ENCODE measurements around the gene SIDT1.
"Not testable (repeated sequence)": the region's sequence is repeated elsewhere in the genome, so short reads cannot be mapped to it uniquely, and the experiment has no call there.

SIDT1 gene

GRCh38 chr3:113634782-113635474 is 102.6 kb downstream of the SIDT1 start:
- no peak for DNase-seq (ENCODE audit: low read depth in 2 of 2)

- DNase-seq (ENCODE audit: low read depth in 2 of 2) = not testable (repeated sequence)
These were observed 103.7 kb downstream of the SIDT1 start for GRCh38 chr3:113636034-113636433.

- DNase-seq (ENCODE audit: low read depth in 2 of 2) = no peak
These were observed 105.4 kb downstream of the SIDT1 start for GRCh38 chr3:113637756-113638155.

GRCh38 chr3:113638910-113639309 is 106.6 kb downstream of the SIDT1 start:
- no peak for DNase-seq (ENCODE audit: low read depth in 2 of 2)

- no peak for DNase-seq (ENCODE audit: low read depth in 2 of 2)
These were observed 111.2 kb downstream of the SIDT1 start for GRCh38 chr3:113643583-113643982.

- DNase-seq (ENCODE audit: low read depth in 2 of 2) = no peak
These were observed 116.2 kb downstream of the SIDT1 start for GRCh38 chr3:113648524-113648923.

- DNase-seq (ENCODE audit: low read depth in 2 of 2) = no peak
These were observed 117.0 kb downstream of the SIDT1 start for GRCh38 chr3:113649174-113649845.

GRCh38 chr3:113654310-113654709 is 122.0 kb downstream of the SIDT1 start:
- no peak for DNase-seq (ENCODE audit: low read depth in 2 of 2)

GRCh38 chr3:113654851-113655250 is 122.5 kb downstream of the SIDT1 start:
- DNase-seq (ENCODE audit: low read depth in 2 of 2) = no peak

GRCh38 chr3:113658107-113658506 is 125.8 kb downstream of the SIDT1 start:
- DNase-seq (ENCODE audit: low read depth in 2 of 2) = no peak

- DNase-seq (ENCODE audit: low read depth in 2 of 2) = no peak
These were observed 126.8 kb downstream of the SIDT1 start for GRCh38 chr3:113659101-113659541.

GRCh38 chr3:113659996-113660395 is 127.6 kb downstream of the SIDT1 start:
- no peak for DNase-seq (ENCODE audit: low read depth in 2 of 2)

- DNase-seq (ENCODE audit: low read depth in 2 of 2) = no peak
These were observed 128.1 kb downstream of the SIDT1 start for GRCh38 chr3:113660458-113660857.

- no peak for DNase-seq (ENCODE audit: low read depth in 2 of 2)
These were observed 128.5 kb downstream of the SIDT1 start for GRCh38 chr3:113660896-113661295.

- DNase-seq (ENCODE audit: low read depth in 2 of 2) = no peak
These were observed 130.5 kb downstream of the SIDT1 start for GRCh38 chr3:113662824-113663223.

- DNase-seq (ENCODE audit: low read depth in 2 of 2) = no peak
These were observed 131.0 kb downstream of the SIDT1 start for GRCh38 chr3:113663324-113663750.

GRCh38 chr3:113663761-113664160 is 131.4 kb downstream of the SIDT1 start:
- no peak for DNase-seq (ENCODE audit: low read depth in 2 of 2)

- DNase-seq (ENCODE audit: low read depth in 2 of 2) = no peak
These were observed 132.3 kb downstream of the SIDT1 start for GRCh38 chr3:113664523-113665094.

- DNase-seq (ENCODE audit: low read depth in 2 of 2) = no peak
These were observed 135.7 kb downstream of the SIDT1 start for GRCh38 chr3:113668015-113668414.

- no peak for DNase-seq (ENCODE audit: low read depth in 2 of 2)
These were observed 141.2 kb downstream of the SIDT1 start for GRCh38 chr3:113673593-113673992.

- no peak for DNase-seq (ENCODE audit: low read depth in 2 of 2)
These were observed 143.9 kb downstream of the SIDT1 start for GRCh38 chr3:113676261-113676660.

GRCh38 chr3:113677737-113678136 is 145.4 kb downstream of the SIDT1 start:
- no peak for DNase-seq (ENCODE audit: low read depth in 2 of 2)

- DNase-seq (ENCODE audit: low read depth in 2 of 2) = no peak
These were observed 146.4 kb downstream of the SIDT1 start for GRCh38 chr3:113678773-113679172.
